Right cardiac atrium (tissue), 5 donors: ENCODE results near the gene AGRN. TPM values are rescaled to one million over a fixed set of nuclear protein-coding genes. Genes with fewer than 3 reads are reported as not detected.
"Not testable (repeated sequence)": the region's sequence is repeated elsewhere in the genome, so short reads cannot be mapped to it uniquely, and the experiment has no call there.

Source experiments
- ATAC-seq, 2 donors: fragments of 200-7000 bp; cut with Tn5 transposase; one replicate each; pipeline versions ENCODE4 v1.8.0 to v1.9.1; 2020; ENCODE audit warnings: moderate library complexity in 2 of 2, mild to moderate bottlenecking in 1 of 2
- DNase-seq, 3 donors: peaks; one replicate each; pipeline ENCODE4 v3.0.0-alpha.2; 2020
- H3K27ac ChIP-seq: one replicate; pipeline ENCODE4 v1.5.1; 2013; ENCODE audit warnings: mild to moderate bottlenecking, low read length, control low read depth, moderate library complexity
- H3K27me3 ChIP-seq: one replicate; pipeline ENCODE4 v1.6.1; 2013; ENCODE audit not compliant: control insufficient read depth, insufficient read depth
- H3K4me1 ChIP-seq: one replicate; pipeline ENCODE4 v1.6.1; 2013; ENCODE audit warnings: low read length; ENCODE audit not compliant: control insufficient read depth, insufficient read depth
- H3K4me3 ChIP-seq: one replicate; pipeline ENCODE4 v1.5.1; 2013; ENCODE audit warnings: low read length, control low read depth
- H3K9me3 ChIP-seq: one replicate; pipeline ENCODE4 v1.6.1; 2013; ENCODE audit warnings: low read length; ENCODE audit not compliant: control insufficient read depth
- WGBS: extraction: QIAGEN DNeasy Blood & Tissue Kit; methylation state at CpG from one replicate; pipeline ENCODE4 v1.1.7; 2013; 5-methylcytosine and 5-hydroxymethylcytosine counted together
- intact Hi-C, 4 donors: fragments of 100-400 bp; cut with DNase I; formaldehyde crosslinking; loops; one replicate each; pipeline versions ENCODE4 v1.11.0 to v1.14.0; 2022 to 2023
- polyA plus RNA-seq: library from polyadenylated mRNA; stranded (reverse); fragments of 200-250 nt; gene quantifications from one replicate; pipeline ENCODE4 v1.2.3, GENCODE V29; 2013
- total RNA-seq, 4 donors: library from RNA; stranded (reverse); fragmentation: NEBNext Ultra II Directional; extraction: Animal tissue kit (Norgen Biotek cat#: 25700); gene quantifications; one replicate each; pipeline ENCODE4 v1.2.1, GENCODE V29; 2021
- donor health status: healthy with polysubstance abuse.
- donor health status: DM: no; HTN: yes; CAD: no.
- donor health status: DM: no; HTN: no; CAD: no.
- donor health status: DM: no; HTN: yes; CAD: no; lungs with severe emphysema.
- donor health status: DM: yes; HTN: yes; CAD: no.

Gene AGRN
- total and polyA plus RNA-seq, 5 donors = 12.0 to 26.4 (median 19.3) TPM

DNA sequence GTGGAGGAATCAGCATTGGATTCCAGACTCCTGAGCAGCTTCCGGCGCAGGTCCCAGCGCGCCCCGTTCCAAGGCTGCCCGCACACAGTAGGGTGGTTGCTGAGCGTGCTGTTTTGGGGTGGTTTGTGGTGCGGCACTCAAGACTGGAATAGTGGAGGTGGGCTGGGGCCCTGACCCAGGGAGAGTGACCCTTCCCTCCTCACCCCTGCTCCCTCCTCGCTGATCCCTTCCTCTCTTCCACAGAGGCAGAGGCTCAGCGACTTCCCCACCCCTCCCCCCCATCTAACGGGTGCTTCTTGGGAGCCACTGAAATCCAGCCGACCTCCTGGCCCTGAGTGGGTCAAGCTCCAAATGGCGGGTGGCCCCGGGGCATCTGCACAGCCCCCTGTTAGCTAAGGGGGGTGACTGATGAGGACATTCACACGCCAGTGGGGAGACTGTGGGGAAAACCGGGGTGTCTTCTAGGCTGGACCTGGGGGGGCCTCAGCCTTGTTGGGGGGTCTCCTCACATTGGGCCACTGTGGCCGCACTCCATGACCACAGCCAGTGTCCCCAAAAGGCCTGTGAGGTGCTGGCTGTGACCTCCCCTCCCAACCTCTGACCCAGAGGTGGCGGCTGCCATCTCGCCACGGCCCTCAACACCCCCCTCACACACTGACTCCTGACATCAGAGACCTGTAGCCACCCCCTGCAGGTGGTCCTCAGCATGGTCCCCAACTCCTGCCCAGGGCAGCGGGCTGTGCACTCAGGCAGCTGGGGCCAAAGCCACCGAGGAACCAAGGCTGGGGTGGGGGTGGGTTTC lies 16.1 kb upstream of the AGRN start:
- peaks cover 8% of the 10 kb centered on the region for H3K4me1 ChIP-seq
- 86% methylated on average over 22 of the region's 22 CpGs for WGBS
- intact Hi-C loops = no loop called here

DNA sequence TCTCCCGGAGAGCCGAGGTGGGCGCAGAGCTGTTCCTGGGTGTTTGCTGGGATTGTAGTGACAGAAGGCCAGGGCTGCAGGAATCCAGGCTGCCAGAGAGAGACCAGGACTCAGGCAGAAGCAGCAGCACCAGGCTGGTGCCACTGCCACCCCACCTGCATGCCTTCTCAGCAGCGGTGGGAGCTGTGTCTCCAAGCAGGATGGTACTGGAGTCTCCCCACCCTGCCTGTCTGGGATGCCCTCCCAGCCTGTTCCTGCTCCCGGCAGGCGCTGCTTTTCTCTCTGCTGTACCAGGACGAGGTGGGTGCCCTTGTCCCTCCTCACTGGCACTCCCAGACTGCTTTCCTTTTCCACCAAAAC lies 15.5 kb upstream of the AGRN start:
- ATAC-seq = no peak

More for the DNA sequence above, 16.1 kb upstream of the AGRN start:
- no peak overlapping the region for H3K4me3 ChIP-seq
- no peak for ATAC-seq
- DNase-seq = peak; percentile 18 to 61 (median 54)
- H3K9me3 ChIP-seq = no peaks in the 10 kb centered on the region
- H3K27me3 ChIP-seq = no peaks in the 10 kb centered on the region
- H3K27ac ChIP-seq = no peak overlapping the region

DNA sequence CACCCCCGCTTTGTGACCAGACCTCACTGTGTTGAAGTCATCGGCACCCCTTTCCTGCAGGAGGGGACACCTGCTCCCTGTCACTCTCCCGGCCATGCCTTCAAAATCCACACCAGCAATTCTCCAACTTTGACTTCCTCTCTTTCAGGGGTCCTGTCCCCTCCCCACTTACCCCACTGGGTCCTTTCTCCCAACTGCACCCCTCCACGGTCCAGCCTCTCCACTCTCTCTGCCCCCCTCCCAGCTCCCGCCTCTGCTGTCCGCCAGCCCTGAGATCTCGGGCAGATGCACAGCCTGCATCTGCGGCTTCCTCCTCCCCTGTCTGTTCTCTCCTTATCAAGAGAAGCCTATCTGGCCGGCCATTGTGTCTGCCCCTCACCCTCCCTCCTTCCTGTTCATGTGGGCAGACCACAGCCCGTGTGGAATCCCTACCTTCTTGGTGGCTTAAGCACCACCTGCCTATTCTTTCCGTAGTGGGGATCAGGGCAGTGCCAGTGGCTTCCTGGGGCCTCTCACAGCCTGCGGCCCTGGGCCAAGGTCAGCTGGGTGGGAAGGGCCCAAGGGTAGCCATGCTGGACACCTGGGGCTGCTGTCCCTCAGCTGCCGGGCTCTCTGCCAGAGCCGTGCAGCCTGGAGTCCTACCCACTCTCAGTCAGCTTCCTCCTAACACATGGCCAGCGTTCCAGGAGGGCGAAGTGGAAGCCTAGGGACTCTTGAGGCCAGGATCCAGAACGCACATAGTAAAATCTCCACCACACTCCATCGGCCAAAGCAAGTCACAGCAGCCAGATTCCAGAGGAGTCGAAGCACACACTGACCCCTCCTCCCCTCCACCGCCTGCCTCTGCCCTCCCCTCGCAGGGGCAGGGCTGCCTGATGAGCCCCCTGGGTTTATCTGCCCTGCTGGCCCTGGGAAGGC lies 14.9 kb upstream of the AGRN start:
- Histone ChIP-seq H3K27ac (no peak overlapping the region), H3K4me1 (peaks cover 8% of the 10 kb centered on the region), H3K4me3 (no peak overlapping the region), H3K27me3 (no peaks in the 10 kb centered on the region), H3K9me3 (no peaks in the 10 kb centered on the region)
- intact Hi-C loops = no loop called here
- WGBS = 14% methylated on average over 21 of the region's 21 CpGs
- ATAC-seq (peak; percentile 14 to 42), DNase-seq (peak; percentile 49 to 79 (median 78))

More for the DNA sequence above, 15.5 kb upstream of the AGRN start:
- no peaks in the 10 kb centered on the region for H3K27me3 ChIP-seq
- WGBS = 60% methylated on average over 7 of the region's 7 CpGs
- H3K4me3 ChIP-seq = no peak overlapping the region
- no peak overlapping the region for H3K27ac ChIP-seq
- intact Hi-C loops = no loop called here
- H3K9me3 ChIP-seq = no peaks in the 10 kb centered on the region
- peaks cover 8% of the 10 kb centered on the region for H3K4me1 ChIP-seq
- DNase-seq = peak in 1 of 3 donors; percentile 46

DNA sequence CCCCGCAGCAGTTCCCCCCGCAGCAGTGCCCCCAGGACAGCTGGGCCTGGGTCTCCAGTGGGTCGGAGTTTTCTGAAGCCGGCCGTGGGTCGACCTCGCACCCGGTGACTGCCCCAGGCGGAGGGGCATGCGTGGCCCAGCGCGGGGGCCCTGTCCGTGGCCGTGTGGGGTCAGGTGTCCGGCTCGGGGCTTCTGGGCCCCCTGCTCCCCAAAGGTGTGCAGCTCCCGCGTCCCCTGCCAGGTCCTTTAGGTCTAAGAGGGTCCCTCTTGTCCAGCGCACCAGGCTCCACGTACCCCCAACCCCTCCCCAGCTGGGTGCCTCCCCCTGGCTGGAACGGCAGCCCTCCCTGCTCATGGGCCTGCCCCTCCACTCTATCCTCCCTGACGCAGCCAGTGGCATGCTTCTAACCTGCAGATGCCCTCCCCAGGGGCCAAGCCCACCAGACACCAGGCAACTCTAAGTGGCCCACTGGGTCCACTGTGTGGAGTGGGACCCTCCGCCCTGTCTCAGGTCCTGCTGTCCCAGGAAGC lies 14.1 kb upstream of the AGRN start:
- DNase-seq (peak in 1 of 3 donors; percentile 19), ATAC-seq (no peak)
- WGBS = 54% methylated on average over 23 of the region's 23 CpGs
- Histone ChIP-seq H3K27ac (no peak overlapping the region), H3K9me3 (no peaks in the 10 kb centered on the region), H3K4me1 (peaks cover 8% of the 10 kb centered on the region), H3K27me3 (no peaks in the 10 kb centered on the region), H3K4me3 (no peak overlapping the region)
- intact Hi-C loops = no loop called here

DNA sequence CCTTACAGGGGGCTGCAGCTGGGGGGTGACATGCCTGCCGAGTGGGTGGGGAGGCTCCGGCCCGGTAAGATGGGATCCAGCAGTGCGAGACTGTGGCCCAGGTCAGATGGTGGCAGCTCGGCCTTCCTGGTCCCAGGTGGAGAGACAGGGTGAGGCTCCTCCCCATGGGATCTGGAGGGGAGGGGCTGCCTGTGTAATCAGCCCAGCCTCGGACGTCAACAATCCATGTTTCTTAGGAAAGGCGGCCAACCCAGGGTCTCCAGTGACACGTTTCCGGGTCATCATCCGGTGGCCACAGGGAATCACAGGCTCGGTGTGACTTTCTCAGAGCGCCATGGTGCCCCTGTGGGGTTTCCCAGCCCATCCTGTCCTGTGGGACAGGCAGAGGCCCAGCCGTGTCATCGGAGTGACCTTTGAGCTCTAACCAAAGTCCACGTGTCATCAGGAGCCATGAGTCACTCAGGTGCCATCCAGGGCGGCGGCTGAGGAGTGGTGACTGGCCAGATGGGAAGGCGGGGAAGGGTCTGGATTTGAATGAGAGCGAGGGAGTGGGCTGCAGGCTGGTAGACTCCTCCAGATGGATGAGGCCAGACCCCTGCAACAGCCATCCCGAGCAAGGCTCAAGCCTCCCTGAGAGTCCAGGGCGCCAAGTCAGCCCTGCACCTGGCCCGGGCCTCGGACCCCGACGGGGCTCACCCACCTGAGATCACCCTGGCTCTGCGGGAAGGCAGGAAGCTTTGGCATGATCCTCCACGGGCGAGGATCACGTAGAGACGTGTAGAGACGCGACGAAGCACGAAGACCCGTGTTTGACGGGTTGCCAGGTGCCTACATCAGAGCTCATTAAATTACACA lies 13.4 kb upstream of the AGRN start:
- H3K9me3 ChIP-seq = no peaks in the 10 kb centered on the region
- ATAC-seq = no peak
- H3K27ac ChIP-seq = no peak overlapping the region
- WGBS = 79% methylated on average over 37 of the region's 37 CpGs
- H3K4me3 ChIP-seq = no peak overlapping the region
- H3K4me1 ChIP-seq = peaks cover 8% of the 10 kb centered on the region
- H3K27me3 ChIP-seq = no peaks in the 10 kb centered on the region
- peak in 1 of 3 donors; percentile 43 for DNase-seq
- intact Hi-C loops = no loop called here

DNA sequence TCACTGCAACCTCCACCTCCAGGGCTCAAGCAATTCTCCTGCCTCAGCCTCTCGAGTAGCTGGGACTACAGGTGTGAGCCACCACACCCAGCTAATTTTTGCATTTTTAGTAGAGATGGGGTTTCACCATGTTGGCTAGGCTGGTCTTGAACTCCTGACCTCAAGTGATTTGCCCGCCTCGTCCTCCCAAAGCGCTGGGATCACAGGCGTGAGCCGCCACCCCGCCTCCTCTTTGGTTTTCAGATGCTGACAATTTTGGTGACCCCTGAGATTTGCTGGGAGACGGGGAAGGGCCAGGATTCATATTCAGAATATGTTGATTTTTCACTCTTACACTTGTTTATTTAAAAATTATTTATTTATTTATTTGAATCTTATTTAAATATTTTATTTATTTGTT lies 9.8 kb upstream of the AGRN start:
- intact Hi-C loops, H3K4me1 ChIP-seq, H3K27ac ChIP-seq, DNase-seq, ATAC-seq, H3K9me3 ChIP-seq, H3K4me3 ChIP-seq, H3K27me3 ChIP-seq: not testable (repeated sequence)
- WGBS = 90% methylated on average over 8 of the region's 8 CpGs

DNA sequence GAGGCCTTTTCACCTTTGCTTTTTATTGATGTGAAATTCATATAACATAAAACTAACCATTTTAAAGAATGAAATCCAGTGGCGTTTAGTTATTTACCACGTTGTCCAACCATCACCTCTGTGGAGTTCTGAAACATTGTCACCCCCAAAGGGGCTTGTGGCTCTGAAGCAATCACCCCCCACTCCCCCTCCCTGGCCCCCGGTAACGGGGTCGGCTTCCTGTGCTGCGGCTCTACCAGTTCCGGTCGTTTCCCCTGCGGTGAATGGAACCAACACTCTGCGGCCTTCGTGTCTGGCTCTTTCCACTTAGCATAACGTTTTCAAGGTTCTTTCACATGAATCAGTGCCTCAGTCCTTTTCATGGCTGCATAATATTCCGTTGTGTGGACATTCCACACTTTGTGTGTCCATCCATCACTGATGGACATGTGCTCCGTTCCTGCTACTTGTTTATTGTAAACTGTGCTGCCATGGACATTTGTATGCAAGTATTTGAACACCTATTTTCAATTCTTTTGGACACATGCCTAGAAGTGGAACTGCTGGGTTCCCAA lies 8.4 kb upstream of the AGRN start:
- Histone ChIP-seq H3K27me3 (no peaks in the 10 kb centered on the region), H3K27ac (no peak overlapping the region), H3K4me3 (no peak overlapping the region), H3K9me3 (no peaks in the 10 kb centered on the region), H3K4me1 (no peaks in the 10 kb centered on the region)
- no peak for ATAC-seq
- 80% methylated on average over 14 of the region's 14 CpGs for WGBS
- intact Hi-C loops = no loop called here
- DNase-seq = peak in 2 of 3 donors; percentile 21 to 39

DNA sequence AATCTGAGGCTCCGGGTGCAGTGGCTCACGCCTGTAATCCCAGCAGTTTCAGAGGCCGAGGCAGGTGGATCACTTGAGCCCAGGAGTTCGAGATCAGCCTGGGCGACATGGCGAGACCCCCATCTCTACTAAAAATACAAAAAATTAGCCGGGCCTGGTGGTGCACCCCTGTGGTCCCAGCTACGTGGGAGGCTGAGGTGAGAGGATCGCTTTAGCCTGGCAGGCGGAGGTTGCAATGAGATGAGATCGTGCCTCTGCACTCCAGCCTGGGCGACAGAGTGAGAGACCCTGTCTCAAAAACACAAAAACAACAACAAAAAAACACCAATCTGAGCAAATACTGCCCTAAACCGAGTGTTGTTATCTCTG lies 7.2 kb upstream of the AGRN start:
- H3K27me3 ChIP-seq, H3K4me1 ChIP-seq, ATAC-seq, H3K9me3 ChIP-seq, intact Hi-C loops: not testable (repeated sequence)
- 59% methylated on average over 13 of the region's 13 CpGs for WGBS
- peak in 1 of 3 donors; percentile 25 for DNase-seq
- Histone ChIP-seq H3K4me3 (peak overlapping the region; percentile 78), H3K27ac (peak overlapping the region; percentile 85)

DNA sequence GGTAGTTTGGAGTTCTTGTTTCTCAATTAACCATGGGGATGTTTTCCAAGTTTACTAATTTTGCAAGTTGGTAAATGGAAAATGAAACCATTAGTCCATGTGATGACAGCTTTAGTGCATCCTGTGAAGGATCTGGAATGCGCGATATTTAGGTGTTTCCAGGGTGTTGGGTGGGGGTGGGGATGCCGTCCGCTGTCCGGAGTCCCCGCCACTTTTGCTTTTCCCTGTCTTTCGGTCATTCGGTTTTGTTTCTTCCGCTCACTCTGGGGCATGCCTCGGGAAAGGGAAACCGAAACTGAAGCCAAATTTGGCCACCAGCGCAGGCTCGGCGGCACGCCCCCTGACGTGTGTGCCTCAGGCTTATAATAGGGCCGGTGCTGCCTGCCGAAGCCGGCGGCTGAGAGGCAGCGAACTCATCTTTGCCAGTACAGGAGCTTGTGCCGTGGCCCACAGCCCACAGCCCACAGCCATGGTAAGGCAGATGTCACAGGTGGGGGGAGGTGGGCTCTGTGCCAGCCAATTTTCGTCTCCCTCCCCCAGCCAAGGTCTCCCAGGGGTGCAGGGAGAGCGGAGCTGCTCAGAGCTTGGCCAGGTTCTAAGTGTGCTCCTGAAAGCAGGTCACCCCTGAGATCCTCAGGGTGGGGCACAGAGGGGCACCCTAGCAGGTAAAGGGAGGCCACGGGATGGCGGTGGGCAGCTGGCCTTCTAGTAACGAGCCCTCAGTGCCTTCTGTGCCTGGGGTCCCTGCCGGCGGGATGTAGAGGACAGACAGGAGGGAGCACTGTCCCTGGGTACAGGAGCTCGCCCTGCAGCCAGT lies 6.6 kb upstream of the AGRN start, which contains the start of gene ISG15:
Gene ISG15, plus strand, starts transcription at position 393 of the 817 bp plus-strand sequence. Its CDS starts 77 bp downstream, at position 470.
- Histone ChIP-seq H3K9me3 (no peaks in the 10 kb centered on the region), H3K4me1 (no peaks in the 10 kb centered on the region), H3K27ac (peak within 1 kb of the TSS; percentile 93), H3K27me3 (no peaks in the 10 kb centered on the region), H3K4me3 (peak within 1 kb of the TSS; percentile 78)
- intact Hi-C loops = no loop called here
- DNase-seq (peak; percentile 92 to 98 (median 95)), ATAC-seq (peak; percentile 93)
- 4% methylated on average over 30 of the region's 30 CpGs for WGBS
